Tibial artery (tissue), 4 donors: ENCODE measurements around the gene KHK.

ENCODE experiments used
- DNase-seq, 2 donors: peaks; one replicate each; pipeline ENCODE4 v3.0.0-alpha.2; 2019
- H3K27ac ChIP-seq, 2 donors: fragments of 200-600 bp; sonication (generic) in 1 of 2; 1 replicate in 1 of 2; 2 replicates in 1 of 2; pipeline ENCODE4 v1.5.1; 2018 to 2019; ENCODE audit warnings: mild to moderate bottlenecking in 1 of 2
- H3K27me3 ChIP-seq, 2 donors: fragments of 200-600 bp; sonication (generic) in 1 of 2; one replicate each; pipeline versions ENCODE4 v1.5.1 to v1.6.0; 2016 to 2019
- H3K36me3 ChIP-seq, 3 donors: fragments of 200-600 bp; sonication (generic) in 2 of 3; one replicate each; pipeline ENCODE4 v1.5.1; 2016 to 2019; ENCODE audit warnings: mild to moderate bottlenecking in 2 of 3
- H3K4me1 ChIP-seq, 4 donors: fragments of 200-600 bp; sonication (generic) in 2 of 4; 1 replicate in 3 of 4; 2 replicates in 1 of 4; pipeline ENCODE4 v1.5.1; 2016 to 2019
- H3K4me3 ChIP-seq, 2 donors: fragments of 200-600 bp; sonication (generic) in 1 of 2; 1 replicate in 1 of 2; 2 replicates in 1 of 2; pipeline ENCODE4 v1.5.1; 2018 to 2019; ENCODE audit warnings: mild to moderate bottlenecking in 2 of 2
- H3K9me3 ChIP-seq, 3 donors: fragments of 200-600 bp; sonication (generic) in 1 of 3; one replicate each; pipeline ENCODE4 v1.5.1; 2016 to 2019
- intact Hi-C: fragments of 100-400 bp; cut with DNase I; formaldehyde crosslinking; loops from one replicate; pipeline ENCODE4 v1.15.0; 2023; ENCODE audit warnings: low total_unique reads
- TF ChIP-seq, protein P1 (sequence below), 2 experiments: fragments of 200-600 bp in 1 of 2; fragments of 450-650 bp in 1 of 2; IDR thresholded peaks; one replicate each; pipeline ENCODE4 v1.5.1; 2017 to 2019; ENCODE audit warnings: antibody characterized with exemption in 2 of 2, mild to moderate bottlenecking in 1 of 2, moderate library complexity in 1 of 2

The KHK gene

DNA sequence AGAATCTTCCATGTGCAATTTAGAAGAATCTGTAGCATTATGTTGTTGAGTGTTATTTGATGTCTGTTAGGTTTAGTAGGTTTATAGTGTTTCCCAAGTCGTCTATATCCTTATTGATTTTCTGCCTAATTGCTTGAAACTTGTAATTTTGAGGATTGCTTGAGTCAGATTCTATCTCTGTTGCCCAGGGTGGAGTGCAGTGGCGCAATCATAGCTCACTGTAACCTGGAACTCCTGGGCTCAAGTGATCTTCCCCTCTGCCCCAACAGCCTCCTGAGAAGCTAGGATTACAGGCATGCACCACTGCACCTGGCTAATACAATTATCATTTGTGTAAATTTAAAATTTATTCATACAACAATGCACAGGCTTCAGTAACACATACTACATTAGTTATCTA, 59.1 kb downstream of the KHK start:
- DNase-seq = no peak
- no peaks in the 10 kb centered on the region for H3K9me3 ChIP-seq
- H3K4me3 ChIP-seq = no peak overlapping the region
- H3K27me3 ChIP-seq = peaks cover 0 to 25% of the 10 kb centered on the region in 2 donors
- no peak overlapping the region for H3K27ac ChIP-seq
- intact Hi-C loops = no loop called here
- H3K36me3 ChIP-seq = no peaks in the 10 kb centered on the region
- TF ChIP-seq, protein P1, sequence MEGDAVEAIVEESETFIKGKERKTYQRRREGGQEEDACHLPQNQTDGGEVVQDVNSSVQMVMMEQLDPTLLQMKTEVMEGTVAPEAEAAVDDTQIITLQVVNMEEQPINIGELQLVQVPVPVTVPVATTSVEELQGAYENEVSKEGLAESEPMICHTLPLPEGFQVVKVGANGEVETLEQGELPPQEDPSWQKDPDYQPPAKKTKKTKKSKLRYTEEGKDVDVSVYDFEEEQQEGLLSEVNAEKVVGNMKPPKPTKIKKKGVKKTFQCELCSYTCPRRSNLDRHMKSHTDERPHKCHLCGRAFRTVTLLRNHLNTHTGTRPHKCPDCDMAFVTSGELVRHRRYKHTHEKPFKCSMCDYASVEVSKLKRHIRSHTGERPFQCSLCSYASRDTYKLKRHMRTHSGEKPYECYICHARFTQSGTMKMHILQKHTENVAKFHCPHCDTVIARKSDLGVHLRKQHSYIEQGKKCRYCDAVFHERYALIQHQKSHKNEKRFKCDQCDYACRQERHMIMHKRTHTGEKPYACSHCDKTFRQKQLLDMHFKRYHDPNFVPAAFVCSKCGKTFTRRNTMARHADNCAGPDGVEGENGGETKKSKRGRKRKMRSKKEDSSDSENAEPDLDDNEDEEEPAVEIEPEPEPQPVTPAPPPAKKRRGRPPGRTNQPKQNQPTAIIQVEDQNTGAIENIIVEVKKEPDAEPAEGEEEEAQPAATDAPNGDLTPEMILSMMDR (IDR thresholded peaks at IDR 0.05) = no peak
- H3K4me1 ChIP-seq = no peaks in the 10 kb centered on the region

DNA sequence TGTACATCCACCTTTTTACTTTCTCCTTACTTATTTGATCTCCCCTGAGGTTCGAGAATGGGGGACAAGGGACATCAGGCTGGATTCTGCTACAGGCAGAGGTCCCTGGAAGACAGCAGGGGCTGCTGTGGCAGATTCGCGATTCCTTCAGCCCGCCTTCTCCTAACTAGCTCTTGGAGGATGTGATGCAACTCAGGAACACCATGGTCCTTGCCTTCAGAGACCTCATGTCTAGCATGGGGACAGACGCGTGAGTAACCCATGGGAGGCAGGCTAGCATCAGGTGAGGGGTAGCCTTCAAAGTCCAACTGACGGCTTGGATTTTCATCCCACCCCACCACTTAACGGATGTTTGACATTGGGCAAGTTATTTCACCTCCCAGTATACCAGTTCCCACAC, 61.4 kb downstream of the KHK start:
- TF ChIP-seq, protein P1 (IDR thresholded peaks at IDR 0.05) = no peak
- no peaks in the 10 kb centered on the region for H3K36me3 ChIP-seq
- no peak for DNase-seq
- intact Hi-C loops = no loop called here
- peaks cover 0 to 26% of the 10 kb centered on the region in 2 donors for H3K27me3 ChIP-seq
- H3K4me1 ChIP-seq = no peaks in the 10 kb centered on the region
- no peaks in the 10 kb centered on the region for H3K9me3 ChIP-seq
- H3K4me3 ChIP-seq = no peak overlapping the region
- no peak overlapping the region for H3K27ac ChIP-seq

DNA sequence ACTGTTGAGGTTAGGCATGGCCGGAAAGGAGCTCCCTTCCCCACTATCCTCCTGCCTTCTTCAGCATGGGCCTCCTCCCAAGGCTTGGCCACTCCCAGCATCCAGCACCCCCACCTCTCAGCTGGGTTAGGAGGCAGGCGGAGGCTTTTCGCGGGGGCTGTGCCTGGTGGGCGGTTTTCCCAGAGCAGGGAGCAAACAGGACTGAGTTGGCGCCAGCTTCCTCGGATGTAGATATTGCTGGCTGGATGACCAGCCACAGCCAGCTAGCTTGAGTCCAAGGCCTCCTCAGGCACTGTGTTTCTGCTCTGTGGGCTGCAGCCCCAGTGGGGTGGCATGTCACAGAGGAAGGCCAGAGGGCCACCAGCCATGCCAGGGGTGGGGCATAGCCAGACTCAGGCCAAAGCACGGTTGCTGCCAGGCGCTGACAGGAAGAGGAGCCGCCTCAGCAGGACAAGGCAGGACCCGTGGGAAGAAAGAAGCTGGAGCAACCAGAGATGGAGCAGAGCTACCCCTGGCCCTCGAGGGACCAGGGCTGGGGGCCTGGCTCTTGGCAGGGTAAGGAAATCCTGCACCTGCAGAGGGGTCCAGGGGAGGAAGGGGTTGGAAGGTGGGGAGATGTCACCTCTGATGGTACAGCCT, 62.3 kb downstream of the KHK start, which contains the start of gene TCF23:
TCF23 (plus strand) TSS at position 204 of the 639 bp plus-strand sequence; CDS start at position 334, 130 bp downstream.
- H3K27me3 ChIP-seq = peaks cover 0 to 26% of the 10 kb centered on the region in 2 donors
- TF ChIP-seq, protein P1 (IDR thresholded peaks at IDR 0.05) = no peak
- intact Hi-C loops = no loop called here
- DNase-seq = no peak
- no peak within 1 kb of the TSS for H3K4me3 ChIP-seq
- no peaks in the 10 kb centered on the region for H3K36me3 ChIP-seq
- H3K4me1 ChIP-seq = no peaks in the 10 kb centered on the region
- no peaks in the 10 kb centered on the region for H3K9me3 ChIP-seq
- H3K27ac ChIP-seq = no peak within 1 kb of the TSS

- Histone ChIP-seq H3K4me3 (no peak overlapping the region), H3K9me3 (no peaks in the 10 kb centered on the region), H3K4me1 (no peaks in the 10 kb centered on the region), H3K27ac (no peak overlapping the region), H3K36me3 (no peaks in the 10 kb centered on the region), H3K27me3 (peaks cover 0 to 26% of the 10 kb centered on the region in 2 donors)
- no peak for DNase-seq
- intact Hi-C loops = no loop called here
- TF ChIP-seq, protein P1 (IDR thresholded peaks at IDR 0.05) = no peak
Measured at GRCh38 chr2:27149570-27150405, 63.2 kb downstream of the KHK start.
